Thyroid gland (tissue), 4 donors: ENCODE data around the gene KAZN. TPM values are rescaled to one million over a fixed set of nuclear protein-coding genes. Genes with fewer than 3 reads are reported as not detected.

Experiments
- DNase-seq, 2 donors: peaks; one replicate each; pipeline ENCODE4 v3.0.0-alpha.2; 2019
- H3K27ac ChIP-seq, 3 donors: fragments of 200-600 bp; sonication (generic); 1 replicate in 2 of 3; 2 replicates in 1 of 3; pipeline ENCODE4 v1.5.1; 2016 to 2019; ENCODE audit warnings: mild to moderate bottlenecking in 1 of 3, moderate library complexity in 1 of 3
- H3K27me3 ChIP-seq: fragments of 200-600 bp; sonication (generic); one replicate; pipeline ENCODE4 v1.5.1; 2019
- H3K36me3 ChIP-seq, 2 donors: fragments of 200-600 bp; sonication (generic); one replicate each; pipeline ENCODE4 v1.5.1; 2016 to 2019
- H3K4me1 ChIP-seq, 2 donors: fragments of 200-600 bp; sonication (generic); one replicate each; pipeline ENCODE4 v1.5.1; 2017 to 2019
- H3K4me3 ChIP-seq, 3 donors: fragments of 200-600 bp; sonication (generic); replicated peaks in 1 of 3; 1 replicate in 2 of 3; 2 replicates in 1 of 3; pipeline ENCODE4 v1.5.1; 2016; ENCODE audit warnings: mild to moderate bottlenecking in 1 of 3
- H3K9me3 ChIP-seq: fragments of 200-600 bp; sonication (generic); one replicate; pipeline ENCODE4 v1.5.1; 2017
- CTCF ChIP-seq, 6 experiments: fragments of 200-600 bp in 3 of 6; fragments of 450-650 bp in 3 of 6; sonication (generic) in 3 of 6; IDR thresholded peaks; one replicate each; pipeline ENCODE4 v1.5.1; 2016 to 2019; ENCODE audit warnings: antibody characterized with exemption in 6 of 6, mild to moderate bottlenecking in 2 of 6, inconsistent platforms in 1 of 6, moderate library complexity in 1 of 6
- POLR2A ChIP-seq, 2 donors: fragments of 450-650 bp; IDR thresholded peaks; one replicate each; pipeline ENCODE4 v1.6.1; 2017; ENCODE audit warnings: antibody characterized with exemption in 2 of 2, mild to moderate bottlenecking in 2 of 2, moderate library complexity in 1 of 2
- WGBS, 2 donors: methylation state at CpG; one replicate each; pipeline ENCODE4 v1.1.5; 2017; 5-methylcytosine and 5-hydroxymethylcytosine counted together
- intact Hi-C: fragments of 100-400 bp; cut with DNase I; formaldehyde crosslinking; loops from one replicate; pipeline ENCODE4 v1.15.1; 2023
- total RNA-seq, 4 donors: library from RNA; depleted of rRNA; stranded (reverse); fragments of >200 nt; gene quantifications; one replicate each; pipeline ENCODE4 v1.2.3, GENCODE V29; 2016

KAZN gene
- total RNA-seq, 4 donors from 2014 or later = 14.8 to 28.6 (median 18.2) TPM

- intact Hi-C loops = no loop called here
- TF ChIP-seq POLR2A (IDR thresholded peaks at IDR 0.05) (no peak), CTCF (IDR thresholded peaks at IDR 0.05) (no peak)
These were observed 140.2 kb downstream of the KAZN start for GRCh38 chr1:14738647-14739046.

GRCh38 chr1:14739082-14739832 lies 140.8 kb downstream of the KAZN start:
- intact Hi-C loops = no loop called here

More at GRCh38 chr1:14738647-14739046, 140.2 kb downstream of the KAZN start:
- H3K27me3 ChIP-seq = no peaks in the 10 kb centered on the region
- H3K4me3 ChIP-seq = no peak overlapping the region
- H3K4me1 ChIP-seq = peaks cover 4 to 22% of the 10 kb centered on the region in 2 donors
- no peaks in the 10 kb centered on the region for H3K36me3 ChIP-seq
- DNase-seq = no peak
- no peak overlapping the region for H3K27ac ChIP-seq
- no peaks in the 10 kb centered on the region for H3K9me3 ChIP-seq
- WGBS, 2 donors = 86% methylated on average over 8 of the region's 8 CpGs

GRCh38 chr1:14740016-14740415 lies 141.5 kb downstream of the KAZN start:
- no peak for DNase-seq
- no peaks in the 10 kb centered on the region for H3K9me3 ChIP-seq
- TF ChIP-seq CTCF (IDR thresholded peaks at IDR 0.05) (no peak), POLR2A (IDR thresholded peaks at IDR 0.05) (no peak)
- H3K27ac ChIP-seq = no peak overlapping the region
- intact Hi-C loops = no loop called here
- no peaks in the 10 kb centered on the region for H3K36me3 ChIP-seq
- 65 to 75% methylated on average over 7 of the region's 8 CpGs for WGBS, 2 donors
- H3K4me1 ChIP-seq = peaks cover 4 to 24% of the 10 kb centered on the region in 2 donors
- no peaks in the 10 kb centered on the region for H3K27me3 ChIP-seq
- H3K4me3 ChIP-seq = no peak overlapping the region

More at GRCh38 chr1:14739082-14739832, 140.8 kb downstream of the KAZN start:
- no peaks in the 10 kb centered on the region for H3K9me3 ChIP-seq
- H3K27me3 ChIP-seq = no peaks in the 10 kb centered on the region
- no peak for DNase-seq
- H3K4me3 ChIP-seq = no peak overlapping the region
- peaks cover 4 to 24% of the 10 kb centered on the region in 2 donors for H3K4me1 ChIP-seq
- no peak overlapping the region for H3K27ac ChIP-seq
- 64 to 68% methylated on average over 16 of the region's 16 CpGs for WGBS, 2 donors
- no peak for TF ChIP-seq CTCF (IDR thresholded peaks at IDR 0.05)
- TF ChIP-seq POLR2A (IDR thresholded peaks at IDR 0.05) = no peak
- H3K36me3 ChIP-seq = no peaks in the 10 kb centered on the region

GRCh38 chr1:14741082-14741481 lies 142.6 kb downstream of the KAZN start:
- intact Hi-C loops = no loop called here
- Histone ChIP-seq H3K4me1 (peaks cover 4 to 24% of the 10 kb centered on the region in 2 donors), H3K36me3 (no peaks in the 10 kb centered on the region), H3K9me3 (no peaks in the 10 kb centered on the region), H3K4me3 (no peak overlapping the region), H3K27me3 (no peaks in the 10 kb centered on the region), H3K27ac (no peak overlapping the region)
- WGBS, 2 donors = 48 to 60% methylated on average over 5 of the region's 5 CpGs
- DNase-seq = no peak
- TF ChIP-seq POLR2A (IDR thresholded peaks at IDR 0.05) (no peak), CTCF (IDR thresholded peaks at IDR 0.05) (no peak)

- Histone ChIP-seq H3K27me3 (no peaks in the 10 kb centered on the region), H3K9me3 (no peaks in the 10 kb centered on the region), H3K4me3 (no peak overlapping the region), H3K4me1 (peaks cover 4 to 24% of the 10 kb centered on the region in 2 donors), H3K36me3 (no peaks in the 10 kb centered on the region), H3K27ac (no peak overlapping the region)
- DNase-seq = peak in 1 of 2 donors; percentile 21
- TF ChIP-seq CTCF (IDR thresholded peaks at IDR 0.05) = no peak
- no peak for TF ChIP-seq POLR2A (IDR thresholded peaks at IDR 0.05)
- intact Hi-C loops = no loop called here
- WGBS, 2 donors = 44% methylated on average over 2 of the region's 2 CpGs
These were observed 143.0 kb downstream of the KAZN start for GRCh38 chr1:14741532-14741931.
